ENCODE data around the gene GINS3. TPM values are rescaled to one million over a fixed set of nuclear protein-coding genes. Genes with fewer than 3 reads are reported as not detected.

Gene GINS3
- total and polyA plus RNA-seq, 9 donors: 7.1 to 12.6 (median 9.0) TPM

DNA sequence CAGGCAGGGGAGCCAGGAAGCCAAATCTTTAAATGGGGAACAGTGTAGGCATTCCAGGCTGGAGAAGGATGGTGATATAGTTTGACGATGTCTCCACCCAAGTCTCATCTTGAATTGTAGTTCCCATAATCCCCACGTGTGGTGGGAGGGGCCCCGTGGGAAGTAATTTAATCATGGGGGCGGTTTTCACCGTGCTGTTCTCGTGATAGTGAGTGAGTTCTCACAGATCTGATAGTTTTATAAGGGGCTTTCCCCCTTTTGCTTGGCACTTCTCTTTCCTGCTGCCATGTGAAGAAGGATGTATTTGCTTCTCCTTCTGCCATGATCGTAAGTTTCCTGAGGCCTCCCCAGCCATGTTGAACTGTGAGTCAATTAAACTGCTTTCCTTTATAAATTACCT, 28.8 kb downstream of the GINS3 start:
- Histone ChIP-seq H3K4me3 (ENCODE audit: low read length) (no peak overlapping the region), H3K36me3 (ENCODE audit: control insufficient read depth, insufficient read depth, low read length) (no peaks in the 10 kb centered on the region), H3K27me3 (ENCODE audit: control insufficient read depth, insufficient read depth, low read length) (no peaks in the 10 kb centered on the region), H3K27ac (ENCODE audit: low read length) (no peak overlapping the region), H3K9me3 (replicated peaks; ENCODE audit: control insufficient read depth, low read depth, low read length) (no peaks in the 10 kb centered on the region), H3K4me1 (ENCODE audit: control insufficient read depth, insufficient read depth, low read length) (peaks cover 3% of the 10 kb centered on the region)
- no peak for DNase-seq
- 33% methylated on average over 3 of the region's 7 CpGs for WGBS (ENCODE audit: insufficient coverage)

DNA sequence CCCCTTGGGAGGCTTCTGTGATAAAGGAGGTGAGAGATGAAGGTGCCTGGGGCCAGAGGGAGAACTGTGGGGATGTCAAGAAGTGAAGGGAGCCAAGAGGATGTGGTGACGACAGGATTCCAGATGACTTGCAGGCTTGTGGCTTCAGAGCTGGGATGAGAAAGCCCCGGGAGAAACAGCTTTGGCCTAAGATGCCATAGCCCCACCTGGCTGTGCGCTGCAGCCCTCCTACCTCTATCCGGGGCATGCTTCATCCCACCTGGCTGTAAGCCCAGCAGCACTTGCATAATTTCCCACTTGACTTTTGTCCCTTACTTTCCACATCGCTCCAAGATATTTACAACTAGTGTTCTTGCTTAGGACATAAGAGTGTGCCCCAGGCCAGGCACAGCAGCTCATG, 29.3 kb downstream of the GINS3 start:
- Histone ChIP-seq H3K27ac (ENCODE audit: low read length) (no peak overlapping the region), H3K27me3 (ENCODE audit: control insufficient read depth, insufficient read depth, low read length) (no peaks in the 10 kb centered on the region), H3K4me1 (ENCODE audit: control insufficient read depth, insufficient read depth, low read length) (peaks cover 3% of the 10 kb centered on the region), H3K4me3 (ENCODE audit: low read length) (no peak overlapping the region), H3K36me3 (ENCODE audit: control insufficient read depth, insufficient read depth, low read length) (no peaks in the 10 kb centered on the region), H3K9me3 (replicated peaks; ENCODE audit: control insufficient read depth, low read depth, low read length) (no peaks in the 10 kb centered on the region)
- DNase-seq: no peak
- 49% methylated on average over 4 of the region's 5 CpGs for WGBS (ENCODE audit: insufficient coverage)

GRCh38 chr16:58422809-58423208, 30.5 kb downstream of the GINS3 start:
- no peak overlapping the region for H3K27ac ChIP-seq (ENCODE audit: low read length)
- H3K9me3 ChIP-seq (replicated peaks; ENCODE audit: control insufficient read depth, low read depth, low read length): no peaks in the 10 kb centered on the region
- no peaks in the 10 kb centered on the region for H3K36me3 ChIP-seq (ENCODE audit: control insufficient read depth, insufficient read depth, low read length)
- H3K4me3 ChIP-seq (ENCODE audit: low read length): no peak overlapping the region
- DNase-seq: no peak
- H3K27me3 ChIP-seq (ENCODE audit: control insufficient read depth, insufficient read depth, low read length): no peaks in the 10 kb centered on the region
- peaks cover 3% of the 10 kb centered on the region for H3K4me1 ChIP-seq (ENCODE audit: control insufficient read depth, insufficient read depth, low read length)
- no CpG with 5 or more reads among the region's 4 CpGs for WGBS (ENCODE audit: insufficient coverage)

DNA sequence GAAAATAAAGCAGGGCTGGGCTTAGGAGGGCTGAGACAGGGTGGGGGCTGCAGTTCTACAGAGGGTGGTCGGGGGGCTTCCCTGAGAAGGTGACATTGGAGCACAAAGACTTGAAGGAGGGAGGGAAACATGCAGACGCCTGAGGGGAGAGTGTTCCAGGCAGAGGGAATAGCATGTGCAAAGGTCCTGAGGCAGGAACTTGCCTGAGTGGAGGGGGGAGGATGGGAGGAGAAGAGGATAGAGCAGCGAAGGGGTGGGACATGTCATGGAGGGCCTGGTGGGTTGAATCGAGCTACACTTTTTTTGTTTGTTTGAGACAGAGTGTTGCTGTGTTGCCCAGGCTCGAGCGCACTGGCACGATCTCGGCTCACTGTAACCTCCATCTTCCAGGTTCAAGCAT, 33.0 kb downstream of the GINS3 start:
- H3K27me3 ChIP-seq (ENCODE audit: control insufficient read depth, insufficient read depth, low read length): peaks cover 2% of the 10 kb centered on the region
- 79% methylated on average over 4 of the region's 8 CpGs for WGBS (ENCODE audit: insufficient coverage)
- H3K36me3 ChIP-seq (ENCODE audit: control insufficient read depth, insufficient read depth, low read length): no peaks in the 10 kb centered on the region
- H3K4me3 ChIP-seq (ENCODE audit: low read length): no peak overlapping the region
- no peak for DNase-seq
- no peaks in the 10 kb centered on the region for H3K9me3 ChIP-seq (replicated peaks; ENCODE audit: control insufficient read depth, low read depth, low read length)
- peaks cover 3% of the 10 kb centered on the region for H3K4me1 ChIP-seq (ENCODE audit: control insufficient read depth, insufficient read depth, low read length)
- H3K27ac ChIP-seq (ENCODE audit: low read length): no peak overlapping the region

GRCh38 chr16:58425756-58426494, 33.7 kb downstream of the GINS3 start:
- peaks cover 4% of the 10 kb centered on the region for H3K27me3 ChIP-seq (ENCODE audit: control insufficient read depth, insufficient read depth, low read length)
- 72% methylated on average over 7 of the region's 10 CpGs for WGBS (ENCODE audit: insufficient coverage)
- H3K27ac ChIP-seq (ENCODE audit: low read length): no peak overlapping the region
- no peaks in the 10 kb centered on the region for H3K36me3 ChIP-seq (ENCODE audit: control insufficient read depth, insufficient read depth, low read length)
- peaks cover 3% of the 10 kb centered on the region for H3K4me1 ChIP-seq (ENCODE audit: control insufficient read depth, insufficient read depth, low read length)
- peak; percentile 73 for DNase-seq
- no peak overlapping the region for H3K4me3 ChIP-seq (ENCODE audit: low read length)
- H3K9me3 ChIP-seq (replicated peaks; ENCODE audit: control insufficient read depth, low read depth, low read length): no peaks in the 10 kb centered on the region

- Histone ChIP-seq H3K27ac (ENCODE audit: low read length) (no peak overlapping the region), H3K36me3 (ENCODE audit: control insufficient read depth, insufficient read depth, low read length) (no peaks in the 10 kb centered on the region), H3K27me3 (ENCODE audit: control insufficient read depth, insufficient read depth, low read length) (peaks cover 4% of the 10 kb centered on the region), H3K4me3 (ENCODE audit: low read length) (no peak overlapping the region), H3K4me1 (ENCODE audit: control insufficient read depth, insufficient read depth, low read length) (peaks cover 3% of the 10 kb centered on the region), H3K9me3 (replicated peaks; ENCODE audit: control insufficient read depth, low read depth, low read length) (no peaks in the 10 kb centered on the region)
- WGBS (ENCODE audit: insufficient coverage): no CpG with 5 or more reads among the region's 2 CpGs
- DNase-seq: no peak
Observed at GRCh38 chr16:58426966-58427365, 34.7 kb downstream of the GINS3 start.

- Histone ChIP-seq H3K27me3 (ENCODE audit: control insufficient read depth, insufficient read depth, low read length) (peaks cover 4% of the 10 kb centered on the region), H3K27ac (ENCODE audit: low read length) (no peak overlapping the region), H3K4me1 (ENCODE audit: control insufficient read depth, insufficient read depth, low read length) (peaks cover 3% of the 10 kb centered on the region), H3K9me3 (replicated peaks; ENCODE audit: control insufficient read depth, low read depth, low read length) (no peaks in the 10 kb centered on the region), H3K36me3 (ENCODE audit: control insufficient read depth, insufficient read depth, low read length) (no peaks in the 10 kb centered on the region), H3K4me3 (ENCODE audit: low read length) (no peak overlapping the region)
- WGBS (ENCODE audit: insufficient coverage): 71% methylated on average over 6 of the region's 11 CpGs
- DNase-seq: no peak
Observed at GRCh38 chr16:58428621-58429542, 36.6 kb downstream of the GINS3 start.

- Histone ChIP-seq H3K4me3 (ENCODE audit: low read length) (no peak overlapping the region), H3K36me3 (ENCODE audit: control insufficient read depth, insufficient read depth, low read length) (no peaks in the 10 kb centered on the region), H3K27ac (ENCODE audit: low read length) (no peak overlapping the region), H3K4me1 (ENCODE audit: control insufficient read depth, insufficient read depth, low read length) (no peaks in the 10 kb centered on the region), H3K27me3 (ENCODE audit: control insufficient read depth, insufficient read depth, low read length) (peaks cover 4% of the 10 kb centered on the region), H3K9me3 (replicated peaks; ENCODE audit: control insufficient read depth, low read depth, low read length) (no peaks in the 10 kb centered on the region)
- WGBS (ENCODE audit: insufficient coverage): 80% methylated on average over 6 of the region's 6 CpGs
- DNase-seq: no peak
Observed at GRCh38 chr16:58430718-58431117, 38.4 kb downstream of the GINS3 start.

DNA sequence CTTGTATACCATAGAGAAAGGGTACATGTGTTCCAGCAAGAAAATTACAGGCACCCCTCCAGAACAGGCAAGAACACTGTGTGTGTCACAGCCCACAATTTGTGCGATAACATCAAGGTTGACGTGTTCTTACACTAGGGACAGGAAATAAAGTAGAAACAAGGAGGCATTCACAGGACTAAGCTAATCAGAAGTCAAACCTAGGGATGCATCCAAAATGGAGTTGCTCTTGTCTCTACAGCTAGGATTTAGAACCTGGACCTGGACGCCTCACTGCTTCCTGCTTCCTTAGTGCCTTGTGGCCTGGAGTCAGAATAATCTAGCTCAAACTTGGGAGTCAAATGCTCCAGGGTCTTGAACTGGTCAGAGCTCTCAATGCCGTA, 41.3 kb downstream of the GINS3 start:
- peaks cover 4% of the 10 kb centered on the region for H3K27me3 ChIP-seq (ENCODE audit: control insufficient read depth, insufficient read depth, low read length)
- no peaks in the 10 kb centered on the region for H3K36me3 ChIP-seq (ENCODE audit: control insufficient read depth, insufficient read depth, low read length)
- 0% methylated on average over 1 of the region's 4 CpGs for WGBS (ENCODE audit: insufficient coverage)
- H3K27ac ChIP-seq (ENCODE audit: low read length): no peak overlapping the region
- no peak overlapping the region for H3K4me3 ChIP-seq (ENCODE audit: low read length)
- DNase-seq: no peak
- no peaks in the 10 kb centered on the region for H3K9me3 ChIP-seq (replicated peaks; ENCODE audit: control insufficient read depth, low read depth, low read length)
- H3K4me1 ChIP-seq (ENCODE audit: control insufficient read depth, insufficient read depth, low read length): no peaks in the 10 kb centered on the region

DNA sequence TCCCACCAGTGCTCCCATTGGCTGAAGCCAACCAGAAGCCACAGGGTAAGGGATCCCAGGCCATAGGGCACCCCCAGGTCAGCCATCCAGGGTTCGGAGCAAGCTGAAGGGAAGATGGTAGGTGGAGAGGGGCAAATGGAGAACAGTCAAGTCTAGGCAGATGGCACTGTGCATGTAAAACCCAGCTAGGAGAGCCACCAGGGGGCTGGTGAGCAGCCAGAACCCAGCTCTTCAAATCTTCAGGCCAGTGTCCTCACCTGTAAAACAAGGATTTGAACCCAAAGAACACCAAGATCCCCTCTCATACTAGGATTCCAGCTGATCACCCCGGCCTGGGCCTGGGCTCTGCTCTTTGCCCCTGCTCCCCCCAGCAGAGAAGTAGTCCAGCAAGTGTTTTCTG, 43.5 kb downstream of the GINS3 start:
- no peaks in the 10 kb centered on the region for H3K27me3 ChIP-seq (ENCODE audit: control insufficient read depth, insufficient read depth, low read length)
- DNase-seq: no peak
- H3K9me3 ChIP-seq (replicated peaks; ENCODE audit: control insufficient read depth, low read depth, low read length): no peaks in the 10 kb centered on the region
- H3K27ac ChIP-seq (ENCODE audit: low read length): no peak overlapping the region
- no peaks in the 10 kb centered on the region for H3K36me3 ChIP-seq (ENCODE audit: control insufficient read depth, insufficient read depth, low read length)
- H3K4me1 ChIP-seq (ENCODE audit: control insufficient read depth, insufficient read depth, low read length): no peaks in the 10 kb centered on the region
- no peak overlapping the region for H3K4me3 ChIP-seq (ENCODE audit: low read length)
- no CpG with 5 or more reads among the region's 2 CpGs for WGBS (ENCODE audit: insufficient coverage)
